ENCODE results near the gene TNIK. TPM values are rescaled to one million over a fixed set of nuclear protein-coding genes. Genes with fewer than 3 reads are reported as not detected.

The TNIK gene
- total RNA-seq, 1 donor from 2014 or later, result 15.5 TPM

- H3K27ac Mint-ChIP-seq (ENCODE audit: unreplicated experiment), result no peak overlapping the region
- no peak for TF ChIP-seq CTCF (IDR thresholded peaks at IDR 0.05)
These were observed 97.6 kb downstream of the TNIK start for GRCh38 chr3:171362575-171362974.

GRCh38 chr3:171358881-171359198 lies 101.4 kb downstream of the TNIK start:
- Mint-ChIP-seq H3K9me3 (ENCODE audit: unreplicated experiment) (no peaks in the 10 kb centered on the region), H3K36me3 (ENCODE audit: unreplicated experiment) (no peaks in the 10 kb centered on the region), H3K4me3 (ENCODE audit: unreplicated experiment) (no peak overlapping the region), H3K27me3 (ENCODE audit: unreplicated experiment) (no peaks in the 10 kb centered on the region), H3K27ac (ENCODE audit: unreplicated experiment) (no peak overlapping the region), H3K4me1 (ENCODE audit: unreplicated experiment) (peaks cover 7% of the 10 kb centered on the region)
- no peak for TF ChIP-seq CTCF (IDR thresholded peaks at IDR 0.05)
- DNase-seq (ENCODE audit: extremely low spot score, unreplicated experiment), result no peak

More at GRCh38 chr3:171362575-171362974, 97.6 kb downstream of the TNIK start:
- no peaks in the 10 kb centered on the region for H3K27me3 Mint-ChIP-seq (ENCODE audit: unreplicated experiment)
- no peak overlapping the region for H3K4me3 Mint-ChIP-seq (ENCODE audit: unreplicated experiment)
- no peak for DNase-seq (ENCODE audit: extremely low spot score, unreplicated experiment)
- H3K36me3 Mint-ChIP-seq (ENCODE audit: unreplicated experiment), result no peaks in the 10 kb centered on the region
- H3K4me1 Mint-ChIP-seq (ENCODE audit: unreplicated experiment), result peaks cover 4% of the 10 kb centered on the region
- H3K9me3 Mint-ChIP-seq (ENCODE audit: unreplicated experiment), result no peaks in the 10 kb centered on the region

- Mint-ChIP-seq H3K36me3 (ENCODE audit: unreplicated experiment) (no peaks in the 10 kb centered on the region), H3K27ac (ENCODE audit: unreplicated experiment) (no peak overlapping the region), H3K9me3 (ENCODE audit: unreplicated experiment) (no peaks in the 10 kb centered on the region), H3K4me3 (ENCODE audit: unreplicated experiment) (no peak overlapping the region), H3K27me3 (ENCODE audit: unreplicated experiment) (no peaks in the 10 kb centered on the region), H3K4me1 (ENCODE audit: unreplicated experiment) (peaks cover 10% of the 10 kb centered on the region)
- TF ChIP-seq CTCF (IDR thresholded peaks at IDR 0.05), result no peak
- no peak for DNase-seq (ENCODE audit: extremely low spot score, unreplicated experiment)
These were observed 101.9 kb downstream of the TNIK start for GRCh38 chr3:171358181-171358880.

- Mint-ChIP-seq H3K27ac (ENCODE audit: unreplicated experiment) (no peak overlapping the region), H3K4me3 (ENCODE audit: unreplicated experiment) (no peak overlapping the region), H3K27me3 (ENCODE audit: unreplicated experiment) (no peaks in the 10 kb centered on the region)
These were observed 102.5 kb downstream of the TNIK start for GRCh38 chr3:171357721-171358120.

GRCh38 chr3:171356251-171356650 lies 104.0 kb downstream of the TNIK start:
- DNase-seq (ENCODE audit: extremely low spot score, unreplicated experiment), result no peak
- Mint-ChIP-seq H3K27ac (ENCODE audit: unreplicated experiment) (no peak overlapping the region), H3K36me3 (ENCODE audit: unreplicated experiment) (no peaks in the 10 kb centered on the region), H3K27me3 (ENCODE audit: unreplicated experiment) (no peaks in the 10 kb centered on the region), H3K4me1 (ENCODE audit: unreplicated experiment) (peaks cover 21% of the 10 kb centered on the region), H3K9me3 (ENCODE audit: unreplicated experiment) (no peaks in the 10 kb centered on the region), H3K4me3 (ENCODE audit: unreplicated experiment) (no peak overlapping the region)
- TF ChIP-seq CTCF (IDR thresholded peaks at IDR 0.05), result no peak

More at GRCh38 chr3:171357721-171358120, 102.5 kb downstream of the TNIK start:
- TF ChIP-seq CTCF (IDR thresholded peaks at IDR 0.05), result no peak
- Mint-ChIP-seq H3K36me3 (ENCODE audit: unreplicated experiment) (no peaks in the 10 kb centered on the region), H3K9me3 (ENCODE audit: unreplicated experiment) (no peaks in the 10 kb centered on the region), H3K4me1 (ENCODE audit: unreplicated experiment) (peaks cover 11% of the 10 kb centered on the region)
- DNase-seq (ENCODE audit: extremely low spot score, unreplicated experiment), result no peak
